Prostate gland (tissue), 2 donors: ENCODE measurements around the gene VSIR. TPM values are rescaled to one million over a fixed set of nuclear protein-coding genes. Genes with fewer than 3 reads are reported as not detected.

Experiments used
- DNase-seq: peaks from one replicate; pipeline ENCODE4 v3.0.0-alpha.2; 2019; ENCODE audit warnings: low spot score
- H3K27ac ChIP-seq, 2 donors: fragments of 200-600 bp; sonication (generic); 2 replicates each; pipeline ENCODE4 v1.5.1; 2017 to 2019
- H3K27me3 ChIP-seq: fragments of 200-600 bp; sonication (generic); replicated peaks from 2 replicates; pipeline ENCODE4 v1.5.1; 2019; ENCODE audit not compliant: insufficient read depth
- H3K36me3 ChIP-seq, 2 donors: fragments of 200-600 bp; sonication (generic); 1 replicate in 1 of 2; 2 replicates in 1 of 2; pipeline versions ENCODE4 v1.5.1 to v1.8.1; 2017 to 2019
- H3K4me1 ChIP-seq: fragments of 200-600 bp; sonication (generic); replicated peaks from 2 replicates; pipeline ENCODE4 v1.5.1; 2019
- H3K4me3 ChIP-seq, 2 donors: fragments of 200-600 bp; sonication (generic); 2 replicates each; pipeline ENCODE4 v1.5.1; 2017 to 2019
- H3K9me3 ChIP-seq: fragments of 200-600 bp; sonication (generic); 2 replicates; pipeline ENCODE4 v1.5.1; 2017
- CTCF ChIP-seq, 4 experiments: fragments of 200-600 bp in 2 of 4; fragments of 450-650 bp in 2 of 4; sonication (generic) in 2 of 4; IDR thresholded peaks; 1 replicate in 3 of 4; 2 replicates in 1 of 4; pipeline ENCODE4 v1.5.1; 2016 to 2019; ENCODE audit warnings: antibody characterized with exemption in 4 of 4, mild to moderate bottlenecking in 2 of 4, moderate library complexity in 2 of 4
- POLR2A ChIP-seq: fragments of 450-650 bp; IDR thresholded peaks from one replicate; pipeline ENCODE4 v1.6.1; 2016; ENCODE audit warnings: antibody characterized with exemption, mild to moderate bottlenecking
- POLR2AphosphoS5 ChIP-seq: sonication (generic); formaldehyde crosslinking; IDR thresholded peaks from one replicate; pipeline ENCODE4 v1.6.1; 2017; ENCODE audit warnings: antibody characterized with exemption
- WGBS: methylation state at CpG from one replicate; pipeline ENCODE4 v1.1.5; 2018; 5-methylcytosine and 5-hydroxymethylcytosine counted together
- intact Hi-C: fragments of 100-400 bp; cut with DNase I; formaldehyde crosslinking; loops from one replicate; pipeline ENCODE4 v1.14.2; 2022
- total RNA-seq, 2 donors: library from RNA; depleted of rRNA; stranded (reverse); fragments of >200 nt; gene quantifications; one replicate each; pipeline ENCODE4 v1.1.0, GENCODE V29; 2016

Gene VSIR
- total RNA-seq, 2 donors from 2014 or later, result 23.1 to 40.2 TPM

- Histone ChIP-seq H3K27me3 (no peaks in the 10 kb centered on the region), H3K9me3 (no peaks in the 10 kb centered on the region), H3K36me3 (no peaks in the 10 kb centered on the region), H3K4me3 (no peak overlapping the region), H3K27ac (no peak overlapping the region), H3K4me1 (no peaks in the 10 kb centered on the region)
- TF ChIP-seq POLR2AphosphoS5, result no peak
- no peak for TF ChIP-seq CTCF (IDR thresholded peaks at IDR 0.05)
- TF ChIP-seq POLR2A, result no peak
- DNase-seq, result no peak
- intact Hi-C loops, result no loop called here
- WGBS, result 92% methylated on average over 11 of the region's 11 CpGs
Measured at GRCh38 chr10:71703577-71703976, 69.7 kb downstream of the VSIR start.

DNA sequence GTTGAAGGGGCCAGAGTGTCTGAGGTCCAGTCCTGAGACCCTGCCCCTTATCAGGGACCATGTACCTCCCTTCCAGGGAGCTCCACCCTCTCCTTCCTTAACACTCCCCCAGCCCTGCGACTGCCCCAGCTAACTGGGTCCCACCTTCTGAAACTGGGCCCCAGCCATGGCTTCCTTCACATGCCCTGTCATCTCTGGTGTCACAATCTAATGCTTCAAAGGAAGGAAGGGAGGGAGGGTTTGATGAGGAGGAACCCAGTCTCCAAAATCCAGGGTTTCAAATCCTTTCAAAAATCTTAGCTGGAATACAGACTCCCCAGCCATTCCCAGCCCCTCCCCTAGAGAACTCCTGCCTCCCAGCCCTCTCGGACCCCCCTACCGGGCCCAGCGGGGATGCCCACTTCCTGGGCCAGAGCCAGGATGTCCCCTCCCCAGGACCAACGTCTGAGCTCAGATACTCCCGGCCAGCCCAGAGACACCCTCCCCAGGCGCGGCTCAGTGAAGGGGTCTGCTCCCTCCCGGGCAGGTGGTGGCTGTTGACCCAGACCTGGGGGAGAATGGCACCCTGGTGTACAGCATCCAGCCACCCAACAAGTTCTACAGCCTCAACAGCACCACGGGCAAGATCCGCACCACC, 71.7 kb downstream of the VSIR start:
- 83% methylated on average over 11 of the region's 11 CpGs for WGBS
- Histone ChIP-seq H3K27me3 (no peaks in the 10 kb centered on the region), H3K36me3 (no peaks in the 10 kb centered on the region), H3K27ac (no peak overlapping the region), H3K4me1 (no peaks in the 10 kb centered on the region), H3K4me3 (no peak overlapping the region), H3K9me3 (no peaks in the 10 kb centered on the region)
- intact Hi-C loops, result no loop called here
- no peak for DNase-seq
- TF ChIP-seq POLR2AphosphoS5 (no peak), CTCF (IDR thresholded peaks at IDR 0.05) (no peak), POLR2A (no peak)

DNA sequence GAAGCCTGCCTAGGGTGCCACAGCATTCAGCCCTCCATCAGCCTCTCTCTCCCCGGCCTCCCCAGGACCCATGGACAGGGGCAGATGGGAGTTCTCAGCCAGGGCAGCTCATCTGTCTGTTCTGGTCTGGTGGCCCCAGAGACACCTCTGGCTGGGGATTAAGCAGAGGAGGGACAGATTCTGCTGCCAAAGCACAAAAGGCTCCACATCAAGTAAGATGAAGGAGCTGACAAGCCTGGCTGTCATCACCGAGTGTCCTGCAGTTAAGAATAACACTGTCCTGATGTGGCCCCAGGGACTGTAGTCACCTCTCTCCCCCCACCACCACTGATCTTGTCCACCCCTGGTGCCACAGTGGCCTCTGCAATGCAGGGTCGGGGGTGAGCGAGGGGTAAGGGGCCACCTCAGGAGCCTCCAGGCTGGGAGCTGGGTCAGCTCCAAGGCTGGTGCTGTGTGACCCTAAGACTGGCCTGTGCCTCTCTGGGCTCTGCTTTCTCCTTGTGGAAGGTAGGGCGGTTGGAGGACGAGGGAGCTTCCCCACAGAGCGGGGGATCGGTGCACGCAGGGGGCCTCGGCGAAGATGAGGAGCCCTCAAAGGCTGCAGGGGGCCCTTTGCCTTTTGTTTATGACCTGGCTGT, 72.5 kb downstream of the VSIR start:
- intact Hi-C loops, result no loop called here

GRCh38 chr10:71698737-71699136, 74.6 kb downstream of the VSIR start:
- intact Hi-C loops, result no loop called here
- 87% methylated on average over 5 of the region's 5 CpGs for WGBS
- DNase-seq, result no peak
- no peaks in the 10 kb centered on the region for H3K9me3 ChIP-seq
- H3K27me3 ChIP-seq, result no peaks in the 10 kb centered on the region
- no peaks in the 10 kb centered on the region for H3K4me1 ChIP-seq
- no peak for TF ChIP-seq CTCF (IDR thresholded peaks at IDR 0.05)
- TF ChIP-seq POLR2A, result no peak
- TF ChIP-seq POLR2AphosphoS5, result no peak
- H3K36me3 ChIP-seq, result no peaks in the 10 kb centered on the region
- no peak overlapping the region for H3K27ac ChIP-seq
- H3K4me3 ChIP-seq, result no peak overlapping the region

More for the DNA sequence above, 72.5 kb downstream of the VSIR start:
- TF ChIP-seq POLR2AphosphoS5 (no peak), CTCF (IDR thresholded peaks at IDR 0.05) (no peak), POLR2A (no peak)
- WGBS, result 81% methylated on average over 11 of the region's 11 CpGs
- Histone ChIP-seq H3K27me3 (no peaks in the 10 kb centered on the region), H3K36me3 (no peaks in the 10 kb centered on the region), H3K9me3 (no peaks in the 10 kb centered on the region), H3K27ac (no peak overlapping the region), H3K4me3 (no peak overlapping the region), H3K4me1 (no peaks in the 10 kb centered on the region)
- no peak for DNase-seq
